Parathyroid adenoma (tissue), 2 donors: Measurements from ENCODE around the gene CGB5.
"Not testable (repeated sequence)": the region's sequence is repeated elsewhere in the genome, so short reads cannot be mapped to it uniquely, and the experiment has no call there.

Experiments used
- H2AFZ ChIP-seq: fragments of 300-600 bp; sonication (generic); one replicate; pipeline ENCODE4 v1.7.0; 2017; ENCODE audit warnings: antibody characterized with exemption, mild to moderate bottlenecking
- H3K27ac ChIP-seq: fragments of 300-600 bp; sonication (generic); one replicate; pipeline ENCODE4 v1.7.0; 2017
- H3K27me3 ChIP-seq: fragments of 300-600 bp; sonication (generic); one replicate; pipeline ENCODE4 v1.7.0; 2017; ENCODE audit warnings: low read length; ENCODE audit not compliant: control insufficient read depth, insufficient read depth
- H3K36me3 ChIP-seq: fragments of 300-600 bp; sonication (generic); one replicate; pipeline ENCODE4 v1.7.0; 2017; ENCODE audit warnings: low read length; ENCODE audit not compliant: control insufficient read depth, insufficient read depth
- H3K4me1 ChIP-seq: fragments of 300-600 bp; sonication (generic); one replicate; pipeline ENCODE4 v1.7.0; 2017; ENCODE audit warnings: control low read depth
- H3K4me2 ChIP-seq: fragments of 300-600 bp; sonication (generic); one replicate; pipeline ENCODE4 v1.7.0; 2017; ENCODE audit warnings: low read length
- H3K4me3 ChIP-seq: fragments of 300-600 bp; sonication (generic); one replicate; pipeline ENCODE4 v1.7.0; 2017; ENCODE audit warnings: low read depth, low read length
- H3K79me2 ChIP-seq: fragments of 300-600 bp; sonication (generic); one replicate; pipeline ENCODE4 v1.7.0; 2017; ENCODE audit warnings: control low read depth
- H3K9ac ChIP-seq: fragments of 300-600 bp; sonication (generic); one replicate; pipeline ENCODE4 v1.7.0; 2017; ENCODE audit warnings: mild to moderate bottlenecking
- H3K9me3 ChIP-seq: fragments of 300-600 bp; sonication (generic); one replicate; pipeline ENCODE4 v1.7.0; 2017; ENCODE audit warnings: low read length; ENCODE audit not compliant: control insufficient read depth
- CTCF ChIP-seq: fragments of 300-600 bp; sonication (generic); IDR thresholded peaks from one replicate; pipeline ENCODE4 v1.7.0; 2017; ENCODE audit warnings: antibody characterized with exemption, mild to moderate bottlenecking
- donor health status: primary hyperparathyroidism.

CGB5 gene

GRCh38 chr19:49020342-49020741 is 23.3 kb upstream of the CGB5 start:
- H3K9ac ChIP-seq, result no peak overlapping the region
- H3K9me3 ChIP-seq, result no peaks in the 10 kb centered on the region
- no peak overlapping the region for H3K4me2 ChIP-seq
- H3K4me3 ChIP-seq, result no peak overlapping the region
- H2AFZ ChIP-seq, result no peak overlapping the region
- H3K27ac ChIP-seq, result no peak overlapping the region
- TF ChIP-seq CTCF, result no peak
- H3K4me1 ChIP-seq, result peaks cover 5% of the 10 kb centered on the region
- H3K27me3 ChIP-seq, result no peaks in the 10 kb centered on the region
- no peaks in the 10 kb centered on the region for H3K36me3 ChIP-seq
- no peaks in the 10 kb centered on the region for H3K79me2 ChIP-seq

GRCh38 chr19:49020931-49021895 is 22.4 kb upstream of the CGB5 start:
- TF ChIP-seq CTCF, result no peak
- Histone ChIP-seq H3K4me3 (no peak overlapping the region), H3K4me1 (peaks cover 5% of the 10 kb centered on the region), H2AFZ (no peak overlapping the region), H3K27ac (no peak overlapping the region), H3K9me3 (no peaks in the 10 kb centered on the region), H3K4me2 (no peak overlapping the region), H3K9ac (no peak overlapping the region), H3K79me2 (no peaks in the 10 kb centered on the region), H3K27me3 (no peaks in the 10 kb centered on the region), H3K36me3 (no peaks in the 10 kb centered on the region)

DNA sequence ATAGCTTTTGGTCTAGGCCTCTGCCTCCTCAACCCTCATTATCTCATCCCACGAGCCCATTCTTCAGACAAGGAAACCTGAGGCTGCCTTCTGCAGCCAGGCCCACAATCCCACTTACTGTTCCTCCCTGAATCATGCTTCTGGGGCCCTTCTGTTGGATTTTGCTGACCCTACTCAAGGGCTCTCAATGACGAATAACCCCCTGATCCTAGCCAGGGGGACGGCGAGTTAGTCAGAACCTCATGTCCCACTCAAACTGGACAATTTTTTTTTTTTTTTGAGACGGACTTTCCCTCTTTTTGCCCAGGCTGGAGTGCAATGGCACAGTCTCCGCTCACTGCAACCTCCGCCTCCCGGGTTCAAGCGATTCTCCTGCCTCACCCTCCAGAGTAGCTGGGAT is 21.5 kb upstream of the CGB5 start:
- H3K27ac ChIP-seq, result no peak overlapping the region
- H3K27me3 ChIP-seq, result no peaks in the 10 kb centered on the region
- peaks cover 5% of the 10 kb centered on the region for H3K4me1 ChIP-seq
- H3K79me2 ChIP-seq, result no peaks in the 10 kb centered on the region
- H2AFZ ChIP-seq, result no peak overlapping the region
- no peak overlapping the region for H3K4me3 ChIP-seq
- H3K9ac ChIP-seq, result no peak overlapping the region
- no peaks in the 10 kb centered on the region for H3K36me3 ChIP-seq
- TF ChIP-seq CTCF, result no peak
- no peak overlapping the region for H3K4me2 ChIP-seq
- H3K9me3 ChIP-seq, result no peaks in the 10 kb centered on the region

DNA sequence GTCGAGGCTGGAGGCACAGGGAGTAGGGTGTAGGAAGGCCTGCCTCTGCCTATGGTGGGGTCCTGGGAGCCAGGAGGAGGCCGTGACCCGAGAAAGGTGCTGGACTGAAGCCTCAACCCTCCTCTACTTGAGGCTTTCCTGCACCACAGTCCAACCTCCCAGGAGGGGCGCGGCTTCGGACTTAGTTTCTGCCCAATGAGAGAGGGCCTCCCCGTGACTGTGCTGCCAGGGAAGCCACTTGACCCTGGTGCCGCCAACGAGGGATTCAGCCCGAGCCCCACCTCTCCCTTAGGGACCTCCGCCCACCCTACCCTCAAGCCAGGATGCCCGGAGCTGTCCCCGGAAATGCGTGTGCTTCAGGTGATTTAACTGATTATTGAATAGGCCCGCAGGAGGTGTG is 19.4 kb upstream of the CGB5 start, which contains the start of gene CGB3:
TSS of gene CGB3 (minus strand) at position 101 of the 400 bp plus-strand sequence. CDS start 362 bp downstream, outside the sequence.
- H3K4me2 ChIP-seq, H3K9me3 ChIP-seq, H3K27ac ChIP-seq, H2AFZ ChIP-seq, H3K36me3 ChIP-seq, H3K4me1 ChIP-seq, H3K9ac ChIP-seq, H3K27me3 ChIP-seq, H3K4me3 ChIP-seq, H3K79me2 ChIP-seq: not testable (repeated sequence)

- not testable (repeated sequence) for H3K27ac ChIP-seq, H3K9me3 ChIP-seq, H3K4me3 ChIP-seq, H3K27me3 ChIP-seq, H3K79me2 ChIP-seq, H3K4me1 ChIP-seq, H3K4me2 ChIP-seq, H3K36me3 ChIP-seq, H2AFZ ChIP-seq, H3K9ac ChIP-seq
Observed at GRCh38 chr19:49025088-49025487, 18.6 kb upstream of the CGB5 start.

DNA sequence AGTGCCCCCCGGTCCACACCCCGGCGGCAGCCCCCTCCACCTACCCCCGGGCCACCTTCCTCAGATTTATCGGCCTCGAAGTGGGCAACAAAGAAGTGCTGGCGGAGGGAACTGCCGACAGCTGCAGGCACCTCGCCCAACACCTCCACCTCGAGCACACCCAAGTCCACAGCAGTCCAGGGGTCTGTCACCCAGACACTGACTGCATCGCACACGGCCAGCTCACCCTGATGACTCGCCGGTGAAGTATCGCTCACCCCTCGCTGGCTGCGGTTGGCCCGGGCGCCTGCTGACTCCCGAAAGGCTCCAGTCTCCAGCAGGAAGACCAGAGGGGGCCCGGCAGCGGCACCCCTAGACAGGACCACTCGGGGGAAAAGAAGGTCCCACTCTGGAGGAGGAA is 18.0 kb upstream of the CGB5 start:
- not testable (repeated sequence) for H3K4me2 ChIP-seq, H3K4me3 ChIP-seq, H3K9me3 ChIP-seq, H3K27ac ChIP-seq, H3K4me1 ChIP-seq, H3K36me3 ChIP-seq, H3K27me3 ChIP-seq, H3K9ac ChIP-seq, H3K79me2 ChIP-seq, H2AFZ ChIP-seq

DNA sequence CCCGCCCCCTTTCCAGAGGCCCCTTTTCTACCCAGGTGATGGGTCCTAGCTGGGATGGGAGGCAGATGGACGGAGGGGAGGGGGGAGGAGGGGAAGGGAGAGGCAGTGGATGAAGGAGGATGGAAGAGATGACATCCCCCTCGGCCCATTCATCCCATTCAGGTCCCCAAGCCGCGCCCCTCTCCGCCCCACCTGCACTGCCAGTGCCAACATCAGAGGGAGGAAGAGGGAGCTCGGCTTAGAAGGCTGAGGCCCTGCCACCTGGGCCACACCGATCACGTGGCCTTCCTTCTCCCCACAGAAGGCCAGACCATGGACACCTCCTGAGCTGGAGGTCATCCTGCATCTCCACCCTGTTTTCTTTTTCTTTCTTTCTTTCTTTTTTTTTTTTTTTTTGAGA is 15.0 kb upstream of the CGB5 start:
- H3K9me3 ChIP-seq, H3K79me2 ChIP-seq, H3K4me3 ChIP-seq, H2AFZ ChIP-seq, H3K36me3 ChIP-seq, H3K4me2 ChIP-seq, H3K4me1 ChIP-seq, H3K27me3 ChIP-seq, H3K9ac ChIP-seq, H3K27ac ChIP-seq: not testable (repeated sequence)

GRCh38 chr19:49029749-49030148 is 13.9 kb upstream of the CGB5 start:
- H3K9me3 ChIP-seq, H2AFZ ChIP-seq: not testable (repeated sequence)

More at GRCh38 chr19:49029749-49030148, 13.9 kb upstream of the CGB5 start:
- H3K4me3 ChIP-seq, H3K4me2 ChIP-seq, H3K79me2 ChIP-seq, H3K27ac ChIP-seq, H3K9ac ChIP-seq, H3K36me3 ChIP-seq, H3K4me1 ChIP-seq, H3K27me3 ChIP-seq: not testable (repeated sequence)
